Nephron (organoid): ENCODE measurements around the gene SLC26A4.

ENCODE experiments used
- H3K27ac Mint-ChIP-seq, 3 experiments: 2 replicates each; pipeline ENCODE4 v1.8.0; 2020; ENCODE audit warnings: mixed read lengths in 3 of 3, mild to moderate bottlenecking in 2 of 3, moderate library complexity in 1 of 3
- H3K27me3 Mint-ChIP-seq: 2 replicates; pipeline ENCODE4 v1.8.0; 2021; ENCODE audit warnings: low read depth, mild to moderate bottlenecking, moderate library complexity, mixed read lengths
- H3K36me3 Mint-ChIP-seq: 2 replicates; pipeline ENCODE4 v1.8.0; 2020; ENCODE audit warnings: low read depth, mixed read lengths
- H3K4me1 Mint-ChIP-seq: 2 replicates; pipeline ENCODE4 v1.8.0; 2020; ENCODE audit warnings: mixed read lengths
- H3K4me3 Mint-ChIP-seq, 3 experiments: 2 replicates each; pipeline ENCODE4 v1.8.0; 2020; ENCODE audit warnings: mild to moderate bottlenecking in 3 of 3, mixed read lengths in 3 of 3, moderate library complexity in 2 of 3
- H3K9me3 Mint-ChIP-seq: 2 replicates; pipeline ENCODE4 v1.8.0; 2020; ENCODE audit warnings: mixed read lengths
- CTCF ChIP-seq, 3 experiments: fragments of 200-600 bp; sonication (generic); IDR thresholded peaks; one replicate each; pipeline ENCODE4 v1.5.0; 2021; ENCODE audit warnings: antibody characterized with exemption in 3 of 3; ENCODE audit not compliant: unreplicated experiment in 3 of 3

SLC26A4 gene

GRCh38 chr7:107622429-107622828 lies 38.2 kb upstream of the SLC26A4 start:
- Mint-ChIP-seq H3K4me3 (no peak overlapping the region), H3K9me3 (no peaks in the 10 kb centered on the region), H3K27me3 (no peaks in the 10 kb centered on the region), H3K36me3 (peaks cover 5% of the 10 kb centered on the region), H3K27ac (no peak overlapping the region), H3K4me1 (peaks cover 22% of the 10 kb centered on the region)
- no peak for TF ChIP-seq CTCF (IDR thresholded peaks at IDR 0.05; ENCODE audit: unreplicated experiment in 3 of 3)

- Mint-ChIP-seq H3K27ac (no peak overlapping the region), H3K4me3 (no peak overlapping the region), H3K36me3 (peaks cover 5% of the 10 kb centered on the region), H3K9me3 (no peaks in the 10 kb centered on the region), H3K4me1 (peaks cover 21% of the 10 kb centered on the region), H3K27me3 (no peaks in the 10 kb centered on the region)
- TF ChIP-seq CTCF (IDR thresholded peaks at IDR 0.05; ENCODE audit: unreplicated experiment in 3 of 3): no peak
These were observed 37.7 kb upstream of the SLC26A4 start for GRCh38 chr7:107622894-107623293.

- no peak for TF ChIP-seq CTCF (IDR thresholded peaks at IDR 0.05; ENCODE audit: unreplicated experiment in 3 of 3)
- H3K9me3 Mint-ChIP-seq: no peaks in the 10 kb centered on the region
- H3K4me1 Mint-ChIP-seq: no peaks in the 10 kb centered on the region
- no peak overlapping the region for H3K27ac Mint-ChIP-seq
- no peaks in the 10 kb centered on the region for H3K36me3 Mint-ChIP-seq
- H3K4me3 Mint-ChIP-seq: no peak overlapping the region
- H3K27me3 Mint-ChIP-seq: no peaks in the 10 kb centered on the region
These were observed 33.6 kb upstream of the SLC26A4 start for GRCh38 chr7:107627002-107627401.

DNA sequence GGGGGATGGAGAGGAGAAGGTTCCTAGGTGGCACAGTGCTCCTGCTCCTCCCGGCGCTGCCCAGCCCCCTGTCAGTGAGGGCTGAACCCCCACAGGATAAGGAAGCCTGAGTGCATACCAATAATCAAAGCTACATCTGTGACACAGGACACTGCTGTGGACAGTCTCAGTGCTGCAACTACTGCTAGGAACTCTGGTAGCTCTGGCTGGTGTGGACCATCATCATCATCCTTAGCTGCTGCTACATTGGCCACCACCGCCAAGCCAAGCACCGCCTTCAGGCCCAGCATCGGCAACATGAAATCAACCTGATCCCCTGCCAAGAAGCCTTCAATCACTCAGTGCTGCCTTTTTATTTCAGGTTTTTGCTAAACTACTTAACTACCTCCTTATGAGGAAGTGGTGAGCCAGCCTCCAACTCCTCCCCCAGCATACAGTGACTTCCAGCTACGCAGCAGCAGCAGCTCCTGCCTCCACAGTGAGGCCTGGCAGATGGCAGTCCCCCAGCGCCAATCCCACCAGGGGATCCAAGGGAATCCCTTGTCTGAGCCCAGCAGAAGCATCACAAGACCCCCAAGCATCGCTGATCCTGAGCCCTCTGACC lies 32.1 kb upstream of the SLC26A4 start:
- Mint-ChIP-seq H3K4me3 (no peak overlapping the region), H3K9me3 (no peaks in the 10 kb centered on the region), H3K27me3 (no peaks in the 10 kb centered on the region), H3K27ac (no peak overlapping the region), H3K36me3 (no peaks in the 10 kb centered on the region), H3K4me1 (no peaks in the 10 kb centered on the region)
- TF ChIP-seq CTCF (IDR thresholded peaks at IDR 0.05; ENCODE audit: unreplicated experiment in 3 of 3): no peak

GRCh38 chr7:107630342-107630741 lies 30.3 kb upstream of the SLC26A4 start:
- no peak for TF ChIP-seq CTCF (IDR thresholded peaks at IDR 0.05; ENCODE audit: unreplicated experiment in 3 of 3)
- Mint-ChIP-seq H3K27ac (peak overlapping the region in 1 of 3 experiments; percentile 13), H3K4me3 (no peak overlapping the region), H3K27me3 (no peaks in the 10 kb centered on the region), H3K36me3 (no peaks in the 10 kb centered on the region), H3K9me3 (no peaks in the 10 kb centered on the region), H3K4me1 (no peaks in the 10 kb centered on the region)
